Ramos (cell line): ENCODE measurements around the gene BPIFB3.

Experiments used
- in situ Hi-C: fragments of 300-500 bp; cut with MboI; formaldehyde crosslinking; loops from one replicate; pipeline ENCODE4 v1.14.3; 2022; ENCODE audit warnings: low sequenced_read_pairs; ENCODE audit not compliant: unreplicated experiment

Gene BPIFB3

GRCh38 chr20:33059741-33060390 is 6.2 kb downstream of the BPIFB3 start:
- in situ Hi-C loops, result no loop called here

GRCh38 chr20:33061658-33062028 is 7.9 kb downstream of the BPIFB3 start:
- in situ Hi-C loops, result no loop called here

- in situ Hi-C loops, result no loop called here
These were observed 8.6 kb downstream of the BPIFB3 start for GRCh38 chr20:33062105-33062824.

GRCh38 chr20:33062825-33063149 is 9.1 kb downstream of the BPIFB3 start:
- in situ Hi-C loops, result no loop called here

GRCh38 chr20:33063271-33063670 is 9.6 kb downstream of the BPIFB3 start:
- in situ Hi-C loops, result no loop called here

- in situ Hi-C loops, result no loop called here
These were observed 11.0 kb downstream of the BPIFB3 start for GRCh38 chr20:33064572-33065287.

- in situ Hi-C loops, result no loop called here
These were observed 12.1 kb downstream of the BPIFB3 start for GRCh38 chr20:33065785-33066184.

- in situ Hi-C loops, result no loop called here
These were observed 14.1 kb downstream of the BPIFB3 start for GRCh38 chr20:33067806-33068205.

GRCh38 chr20:33068251-33068939 is 14.7 kb downstream of the BPIFB3 start:
- in situ Hi-C loops, result no loop called here

GRCh38 chr20:33069673-33070072 is 16.0 kb downstream of the BPIFB3 start:
- in situ Hi-C loops, result no loop called here

GRCh38 chr20:33070111-33071053 is 16.7 kb downstream of the BPIFB3 start:
- in situ Hi-C loops, result no loop called here

GRCh38 chr20:33071198-33071597 is 17.5 kb downstream of the BPIFB3 start:
- in situ Hi-C loops, result no loop called here

- in situ Hi-C loops, result no loop called here
These were observed 18.7 kb downstream of the BPIFB3 start for GRCh38 chr20:33072362-33072761.

GRCh38 chr20:33072813-33073212 is 19.1 kb downstream of the BPIFB3 start:
- in situ Hi-C loops, result no loop called here

GRCh38 chr20:33074675-33075074 is 21.0 kb downstream of the BPIFB3 start:
- in situ Hi-C loops, result no loop called here

GRCh38 chr20:33075281-33075680 is 21.6 kb downstream of the BPIFB3 start:
- in situ Hi-C loops, result no loop called here

GRCh38 chr20:33076662-33077372 is 23.1 kb downstream of the BPIFB3 start:
- in situ Hi-C loops, result no loop called here

GRCh38 chr20:33079259-33079658 is 25.6 kb downstream of the BPIFB3 start, which contains the start of gene BPIFB4:
Gene BPIFB4 (plus strand): TSS chr20:33079643. CDS start chr20:33081527, 1,884 bp downstream.
- in situ Hi-C loops, result no loop called here
